GM12892 (cell line): ENCODE data around the gene NYAP2.

Experiments used
- POLR2AphosphoS5 ChIP-seq: IDR thresholded peaks from 2 replicates; pipeline ENCODE4 v1.6.1; 2011; ENCODE audit warnings: low read depth, low read length, control low read depth
- TAF1 ChIP-seq: IDR thresholded peaks from 2 replicates; pipeline ENCODE4 v1.6.1; 2011; ENCODE audit warnings: low read depth, mild to moderate bottlenecking, control low read depth, low read length, borderline replicate concordance

DNA sequence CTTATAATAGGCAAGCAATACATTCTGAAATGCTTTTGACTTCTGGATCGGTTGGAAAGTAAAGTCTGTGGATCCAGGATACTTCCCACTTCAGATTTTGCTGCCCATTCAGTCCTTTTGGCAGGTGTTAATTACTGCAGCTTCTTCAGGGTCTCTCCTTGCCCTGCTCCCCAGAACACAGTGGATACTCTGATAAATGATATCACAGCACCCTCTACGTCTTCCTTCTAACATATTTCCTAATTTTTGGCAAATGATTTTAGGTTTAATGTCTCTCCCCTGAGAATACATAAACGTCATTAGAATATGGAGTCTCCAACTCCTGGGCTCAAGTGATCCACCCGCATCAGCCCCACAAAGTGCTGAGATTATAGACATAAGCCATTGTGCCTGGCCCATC, 249.8 kb downstream of the NYAP2 start:
- TF ChIP-seq POLR2AphosphoS5 (no peak), TAF1 (no peak)
